HepG2 (cell line): ENCODE data around the gene SHISA5. TPM values are rescaled to one million over a fixed set of nuclear protein-coding genes. Genes with fewer than 3 reads are reported as not detected.

ENCODE experiments used
- ASH2L ChIP-seq: fragments of 300-600, 200-600 bp; sonication (generic); IDR thresholded peaks from 2 replicates; pipeline ENCODE4 v1.7.0; 2017; ENCODE audit warnings: low read depth, mild to moderate bottlenecking, moderate library complexity, mixed read lengths, low read length; ENCODE audit not compliant: insufficient read length
- ATF7 ChIP-seq, 2 experiments: fragments of 450-650 bp in 1 of 2; sonication (generic) in 1 of 2; formaldehyde crosslinking in 1 of 2; IDR thresholded peaks; 2 replicates each; pipeline versions ENCODE4 v1.4.0 to v1.6.1; 2016 to 2020; ENCODE audit warnings: antibody characterized with exemption in 1 of 2, mild to moderate bottlenecking in 1 of 2, missing genetic modification reagents in 1 of 2
- ERF ChIP-seq: IDR thresholded peaks from 2 replicates; pipeline ENCODE4 v1.6.1; 2018; ENCODE audit warnings: missing biosample characterization, missing genetic modification reagents
- IRF9 ChIP-seq: sonication (generic); formaldehyde crosslinking; IDR thresholded peaks from 2 replicates; pipeline ENCODE4 v1.8.0; 2022; ENCODE audit warnings: missing genetic modification reagents, mild to moderate bottlenecking, borderline replicate concordance
- NCOA2 ChIP-seq: sonication (generic); formaldehyde crosslinking; IDR thresholded peaks from 2 replicates; pipeline ENCODE4 v1.8.0; 2022; ENCODE audit warnings: inconsistent platforms
- PHB2 ChIP-seq: fragments of 450-650 bp; IDR thresholded peaks from 2 replicates; pipeline ENCODE4 v1.6.1; 2018; ENCODE audit not compliant: partially characterized antibody
- RFX3 ChIP-seq: IDR thresholded peaks from 2 replicates; pipeline ENCODE4 v1.6.1; 2016; ENCODE audit warnings: missing biosample characterization, missing genetic modification reagents
- SPEN ChIP-seq: sonication (generic); formaldehyde crosslinking; IDR thresholded peaks from 2 replicates; pipeline ENCODE4 v1.5.1; 2020; ENCODE audit warnings: low read depth, mild to moderate bottlenecking, missing genetic modification reagents
- ZBTB14 ChIP-seq: sonication (generic); formaldehyde crosslinking; IDR thresholded peaks from 2 replicates; pipeline ENCODE4 v1.4.0; 2020; ENCODE audit warnings: missing genetic modification reagents
- ZBTB7A ChIP-seq: sonication (generic); formaldehyde crosslinking; IDR thresholded peaks from 2 replicates; pipeline ENCODE4 v1.8.0; 2022; ENCODE audit warnings: mild to moderate bottlenecking, missing genetic modification reagents
- ZFP36L2 ChIP-seq: sonication (generic); formaldehyde crosslinking; IDR thresholded peaks from 2 replicates; pipeline ENCODE4 v1.4.0; 2020; ENCODE audit warnings: missing genetic modification reagents
- ZNF34 ChIP-seq: sonication (generic); formaldehyde crosslinking; IDR thresholded peaks from 2 replicates; pipeline ENCODE4 v1.4.0; 2020; ENCODE audit warnings: mild to moderate bottlenecking, missing genetic modification reagents, borderline replicate concordance
- ZNF556 ChIP-seq: sonication (generic); formaldehyde crosslinking; IDR thresholded peaks from 2 replicates; pipeline ENCODE4 v1.4.0; 2020; ENCODE audit warnings: mild to moderate bottlenecking, missing genetic modification reagents, borderline replicate concordance
- ZNF691 ChIP-seq: sonication (generic); formaldehyde crosslinking; IDR thresholded peaks from 2 replicates; pipeline ENCODE4 v1.4.0; 2020; ENCODE audit warnings: missing genetic modification reagents, low read depth, mild to moderate bottlenecking, borderline replicate concordance
- polyA plus RNA-seq, 8 experiments: library from polyadenylated mRNA; depleted of rRNA in 3 of 8; stranded (reverse) in 7 of 8; unstranded in 1 of 8; fragments of >200 nt; fragmentation: Illumina TruSeq in 4 of 8; extraction: Trizol in 4 of 8; gene quantifications; 2 replicates each; pipeline versions ENCODE4 v1.2.1 to v1.2.3, GENCODE V29; 2011 to 2016; ENCODE audit warnings: low read depth in 4 of 8, missing spikeins in 1 of 8, mixed read lengths in 1 of 8; ENCODE audit not compliant: insufficient read depth in 1 of 8
- total RNA-seq, 5 experiments: library from RNA; depleted of rRNA; stranded (reverse); fragments of >200 nt; fragmentation: Illumina TruSeq; extraction: Trizol; gene quantifications; 2 replicates each; pipeline ENCODE4 v1.2.3, GENCODE V29; 2016; ENCODE audit warnings: low read depth in 1 of 5
- TF ChIP-seq, protein P1 (sequence below): sonication (generic); formaldehyde crosslinking; IDR thresholded peaks from 2 replicates; pipeline ENCODE4 v1.5.0; 2020; ENCODE audit warnings: mild to moderate bottlenecking, missing genetic modification reagents, borderline replicate concordance

Gene SHISA5
- total and polyA plus RNA-seq, 2 of the 13 experiments (the other 11 are each of a cell fraction or from before 2014, with no cell fraction given) = 75.8 to 91.4 TPM

DNA sequence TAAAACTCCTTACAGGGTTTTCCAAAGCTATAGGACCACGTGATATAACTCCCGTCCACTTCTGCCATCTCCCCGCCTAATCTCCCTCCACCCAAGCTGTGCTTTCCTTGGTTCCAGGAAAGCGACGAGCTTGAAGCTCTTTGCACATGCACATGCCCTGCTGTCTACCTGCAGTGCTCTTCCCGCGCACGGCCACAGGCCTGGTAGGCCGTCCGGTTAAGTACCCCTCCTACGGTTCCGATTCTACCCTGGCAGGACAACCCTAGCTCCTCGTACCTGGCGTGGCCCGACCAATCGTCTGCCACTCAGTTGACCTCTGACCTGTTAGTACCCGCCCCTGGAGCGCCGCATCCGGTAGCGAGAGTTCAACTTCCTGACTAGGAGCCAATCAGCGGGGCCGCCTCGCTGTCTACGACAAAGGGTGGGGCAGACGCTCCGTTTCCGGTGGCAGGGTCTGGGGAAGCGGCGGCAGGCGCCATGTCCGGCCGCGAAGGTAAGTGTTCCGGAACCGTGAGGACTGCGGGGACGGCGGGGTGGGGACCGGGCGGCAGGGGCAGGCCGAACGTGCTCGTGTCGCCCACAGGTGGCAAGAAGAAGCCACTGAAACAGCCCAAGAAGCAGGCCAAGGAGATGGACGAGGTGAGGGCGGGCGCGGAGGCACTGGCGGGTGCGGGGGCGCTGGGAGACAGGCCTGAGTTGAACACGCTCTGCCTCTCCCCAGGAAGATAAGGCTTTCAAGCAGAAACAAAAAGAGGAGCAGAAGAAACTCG is 64.0 kb downstream of the SHISA5 start, which contains the start of the genes CCDC51 and TMA7 (continued):
- peak; percentile 57; the same call in 1 of the 2 replicates for TF ChIP-seq ZNF691 (CRISPR knock-in tag)
- TF ChIP-seq SPEN (CRISPR knock-in tag) = peak; percentile 74; the same call in 1 of the 2 replicates
- TF ChIP-seq PHB2 = no peak
- TF ChIP-seq ATF7 (IDR thresholded peaks at IDR 0.05) = no peak
- no peak for TF ChIP-seq ATF7 (CRISPR knock-in tag; IDR thresholded peaks at IDR 0.05)
- peak; percentile 83; the same call in 1 of the 2 replicates for TF ChIP-seq ERF
- TF ChIP-seq NCOA2 = peak; percentile 47
- TF ChIP-seq ZNF34 (CRISPR knock-in tag) = peak; percentile 34; the same call in 1 of the 2 replicates
- 0 out of 2 replicates have a peak, but pooled peaks have one; percentile 28 for TF ChIP-seq ZBTB7A (CRISPR knock-in tag)
- TF ChIP-seq ZNF556 = peak; percentile 84
- no peak for TF ChIP-seq ZBTB14 (CRISPR knock-in tag)
- no peak for TF ChIP-seq RFX3 (CRISPR knock-in tag)
- peak; percentile 32; the same call in 1 of the 2 replicates for TF ChIP-seq IRF9 (CRISPR knock-in tag)
- TF ChIP-seq, protein P1, sequence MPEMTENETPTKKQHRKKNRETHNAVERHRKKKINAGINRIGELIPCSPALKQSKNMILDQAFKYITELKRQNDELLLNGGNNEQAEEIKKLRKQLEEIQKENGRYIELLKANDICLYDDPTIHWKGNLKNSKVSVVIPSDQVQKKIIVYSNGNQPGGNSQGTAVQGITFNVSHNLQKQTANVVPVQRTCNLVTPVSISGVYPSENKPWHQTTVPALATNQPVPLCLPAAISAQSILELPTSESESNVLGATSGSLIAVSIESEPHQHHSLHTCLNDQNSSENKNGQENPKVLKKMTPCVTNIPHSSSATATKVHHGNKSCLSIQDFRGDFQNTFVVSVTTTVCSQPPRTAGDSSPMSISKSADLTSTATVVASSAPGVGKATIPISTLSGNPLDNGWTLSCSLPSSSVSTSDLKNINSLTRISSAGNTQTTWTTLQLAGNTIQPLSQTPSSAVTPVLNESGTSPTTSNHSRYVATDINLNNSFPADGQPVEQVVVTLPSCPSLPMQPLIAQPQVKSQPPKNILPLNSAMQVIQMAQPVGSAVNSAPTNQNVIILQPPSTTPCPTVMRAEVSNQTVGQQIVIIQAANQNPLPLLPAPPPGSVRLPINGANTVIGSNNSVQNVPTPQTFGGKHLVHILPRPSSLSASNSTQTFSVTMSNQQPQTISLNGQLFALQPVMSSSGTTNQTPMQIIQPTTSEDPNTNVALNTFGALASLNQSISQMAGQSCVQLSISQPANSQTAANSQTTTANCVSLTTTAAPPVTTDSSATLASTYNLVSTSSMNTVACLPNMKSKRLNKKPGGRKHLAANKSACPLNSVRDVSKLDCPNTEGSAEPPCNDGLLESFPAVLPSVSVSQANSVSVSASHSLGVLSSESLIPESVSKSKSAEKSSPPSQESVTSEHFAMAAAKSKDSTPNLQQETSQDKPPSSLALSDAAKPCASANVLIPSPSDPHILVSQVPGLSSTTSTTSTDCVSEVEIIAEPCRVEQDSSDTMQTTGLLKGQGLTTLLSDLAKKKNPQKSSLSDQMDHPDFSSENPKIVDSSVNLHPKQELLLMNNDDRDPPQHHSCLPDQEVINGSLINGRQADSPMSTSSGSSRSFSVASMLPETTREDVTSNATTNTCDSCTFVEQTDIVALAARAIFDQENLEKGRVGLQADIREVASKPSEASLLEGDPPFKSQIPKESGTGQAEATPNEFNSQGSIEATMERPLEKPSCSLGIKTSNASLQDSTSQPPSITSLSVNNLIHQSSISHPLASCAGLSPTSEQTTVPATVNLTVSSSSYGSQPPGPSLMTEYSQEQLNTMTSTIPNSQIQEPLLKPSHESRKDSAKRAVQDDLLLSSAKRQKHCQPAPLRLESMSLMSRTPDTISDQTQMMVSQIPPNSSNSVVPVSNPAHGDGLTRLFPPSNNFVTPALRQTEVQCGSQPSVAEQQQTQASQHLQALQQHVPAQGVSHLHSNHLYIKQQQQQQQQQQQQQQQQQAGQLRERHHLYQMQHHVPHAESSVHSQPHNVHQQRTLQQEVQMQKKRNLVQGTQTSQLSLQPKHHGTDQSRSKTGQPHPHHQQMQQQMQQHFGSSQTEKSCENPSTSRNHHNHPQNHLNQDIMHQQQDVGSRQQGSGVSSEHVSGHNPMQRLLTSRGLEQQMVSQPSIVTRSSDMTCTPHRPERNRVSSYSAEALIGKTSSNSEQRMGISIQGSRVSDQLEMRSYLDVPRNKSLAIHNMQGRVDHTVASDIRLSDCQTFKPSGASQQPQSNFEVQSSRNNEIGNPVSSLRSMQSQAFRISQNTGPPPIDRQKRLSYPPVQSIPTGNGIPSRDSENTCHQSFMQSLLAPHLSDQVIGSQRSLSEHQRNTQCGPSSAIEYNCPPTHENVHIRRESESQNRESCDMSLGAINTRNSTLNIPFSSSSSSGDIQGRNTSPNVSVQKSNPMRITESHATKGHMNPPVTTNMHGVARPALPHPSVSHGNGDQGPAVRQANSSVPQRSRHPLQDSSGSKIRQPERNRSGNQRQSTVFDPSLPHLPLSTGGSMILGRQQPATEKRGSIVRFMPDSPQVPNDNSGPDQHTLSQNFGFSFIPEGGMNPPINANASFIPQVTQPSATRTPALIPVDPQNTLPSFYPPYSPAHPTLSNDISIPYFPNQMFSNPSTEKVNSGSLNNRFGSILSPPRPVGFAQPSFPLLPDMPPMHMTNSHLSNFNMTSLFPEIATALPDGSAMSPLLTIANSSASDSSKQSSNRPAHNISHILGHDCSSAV (CRISPR knock-in tag) = no peak
- no peak for TF ChIP-seq ZFP36L2 (CRISPR knock-in tag)
- TF ChIP-seq ASH2L = peak; percentile 88
